ENCODE results near the gene ICAM2. TPM values are rescaled to one million over a fixed set of nuclear protein-coding genes. Genes with fewer than 3 reads are reported as not detected.

The ICAM2 gene
- total and polyA plus RNA-seq, 4 donors, result 9.6 to 17.5 (median 12.4) TPM

GRCh38 chr17:63972796-63973195 lies 47.6 kb downstream of the ICAM2 start, which contains the start of gene SCN4A:
Gene SCN4A (minus strand): TSS chr17:63972918. CDS start chr17:63972841, 77 bp downstream.
- Histone ChIP-seq H3K27ac (ENCODE audit: low read depth in 1 of 2, low read length in 2 of 2) (no peak within 1 kb of the TSS), H3K9me3 (ENCODE audit: control insufficient read depth in 4 of 4, low read length in 3 of 4) (no peaks in the 10 kb centered on the region), H3K36me3 (ENCODE audit: control insufficient read depth in 4 of 4, insufficient read depth in 3 of 4, low read depth in 1 of 4, low read length in 3 of 4) (no peaks in the 10 kb centered on the region), H3K27me3 (ENCODE audit: control insufficient read depth in 4 of 4, insufficient read depth in 4 of 4, low read length in 3 of 4) (no peaks in the 10 kb centered on the region), H3K9ac (ENCODE audit: low read depth in 1 of 2, low read length in 2 of 2) (no peak within 1 kb of the TSS), H3K4me1 (ENCODE audit: control insufficient read depth in 4 of 4, insufficient read depth in 4 of 4, low read length in 3 of 4) (no peaks in the 10 kb centered on the region), H3K4me3 (ENCODE audit: low read depth in 1 of 3, low read length in 3 of 3) (no peak within 1 kb of the TSS)
- 94% methylated on average over 14 of the region's 14 CpGs for WGBS
- DNase-seq (ENCODE audit: low spot score), result no peak
- TF ChIP-seq EGR1 (IDR thresholded peaks at IDR 0.05; ENCODE audit: low read depth in 2 of 2), result no peak
- no peak for TF ChIP-seq FOXA1 (IDR thresholded peaks at IDR 0.05)
- TF ChIP-seq SP1 (IDR thresholded peaks at IDR 0.05), result no peak
- no peak for TF ChIP-seq TAF1 (conservative IDR thresholded peaks at IDR 0.05)

DNA sequence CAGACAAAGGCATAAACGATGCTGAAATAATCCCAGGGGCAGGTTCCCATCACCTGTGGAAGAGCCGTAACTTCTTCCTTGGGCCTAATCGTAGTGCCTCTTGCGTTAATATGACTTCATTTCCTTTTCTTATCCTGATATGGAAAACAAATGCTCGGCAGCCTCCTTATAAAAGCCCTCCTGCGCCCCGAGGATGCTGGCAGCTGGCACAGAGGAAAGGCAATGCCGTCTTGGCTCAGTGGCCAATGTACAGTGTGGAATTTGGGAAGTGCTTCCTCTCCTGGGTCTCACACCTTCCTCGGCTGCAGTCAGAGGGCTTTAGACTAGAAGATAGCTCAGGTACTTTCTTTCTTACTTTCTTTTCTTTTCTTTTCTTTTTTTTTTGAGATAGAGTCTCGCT lies 51.2 kb downstream of the ICAM2 start:
- no peaks in the 10 kb centered on the region for H3K27me3 ChIP-seq (ENCODE audit: control insufficient read depth in 4 of 4, insufficient read depth in 4 of 4, low read length in 3 of 4)
- no peaks in the 10 kb centered on the region for H3K4me1 ChIP-seq (ENCODE audit: control insufficient read depth in 4 of 4, insufficient read depth in 4 of 4, low read length in 3 of 4)
- H3K36me3 ChIP-seq (ENCODE audit: control insufficient read depth in 4 of 4, insufficient read depth in 3 of 4, low read depth in 1 of 4, low read length in 3 of 4), result no peaks in the 10 kb centered on the region
- no peaks in the 10 kb centered on the region for H3K9me3 ChIP-seq (ENCODE audit: control insufficient read depth in 4 of 4, low read length in 3 of 4)
- no peak overlapping the region for H3K27ac ChIP-seq (ENCODE audit: low read depth in 1 of 2, low read length in 2 of 2)
- no peak overlapping the region for H3K4me3 ChIP-seq (ENCODE audit: low read depth in 1 of 3, low read length in 3 of 3)
- H3K9ac ChIP-seq (ENCODE audit: low read depth in 1 of 2, low read length in 2 of 2), result no peak overlapping the region
- no peak for TF ChIP-seq GABPA (IDR thresholded peaks at IDR 0.05 in 1 of 2, conservative IDR thresholded peaks at IDR 0.05 in 1 of 2)
- DNase-seq (ENCODE audit: low spot score), result no peak
- 78% methylated on average over 10 of the region's 10 CpGs for WGBS

DNA sequence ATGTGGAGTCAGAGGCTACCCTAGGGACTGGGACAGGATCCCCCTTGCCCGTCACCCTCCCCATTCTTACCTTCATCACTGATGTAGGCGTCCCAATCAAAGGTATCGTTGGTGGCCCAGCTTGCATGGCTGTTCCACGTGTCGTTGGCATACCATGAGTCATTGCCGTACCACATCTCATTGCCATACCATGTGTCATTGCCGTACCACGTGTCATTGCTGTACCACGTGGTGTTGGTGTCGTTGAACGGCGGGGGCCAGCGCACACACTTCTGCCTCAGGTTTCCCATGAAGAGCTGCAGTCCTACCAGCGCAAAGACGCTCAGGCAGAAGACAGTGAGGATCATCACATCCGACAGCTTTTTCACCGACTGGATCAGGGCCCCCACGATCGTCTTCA lies 52.5 kb downstream of the ICAM2 start:
- no peak for TF ChIP-seq RAD21 (IDR thresholded peaks at IDR 0.05)
- TF ChIP-seq, protein P1, sequence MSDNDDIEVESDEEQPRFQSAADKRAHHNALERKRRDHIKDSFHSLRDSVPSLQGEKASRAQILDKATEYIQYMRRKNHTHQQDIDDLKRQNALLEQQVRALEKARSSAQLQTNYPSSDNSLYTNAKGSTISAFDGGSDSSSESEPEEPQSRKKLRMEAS (IDR thresholded peaks at IDR 0.05), result no peak
- TF ChIP-seq ZBTB33 (IDR thresholded peaks at IDR 0.05), result no peak
- no peak for TF ChIP-seq GABPA (IDR thresholded peaks at IDR 0.05 in 1 of 2, conservative IDR thresholded peaks at IDR 0.05 in 1 of 2)
- no peak for TF ChIP-seq RXRA (IDR thresholded peaks at IDR 0.05)
- TF ChIP-seq JUND (IDR thresholded peaks at IDR 0.05), result no peak
- TF ChIP-seq, protein P2, sequence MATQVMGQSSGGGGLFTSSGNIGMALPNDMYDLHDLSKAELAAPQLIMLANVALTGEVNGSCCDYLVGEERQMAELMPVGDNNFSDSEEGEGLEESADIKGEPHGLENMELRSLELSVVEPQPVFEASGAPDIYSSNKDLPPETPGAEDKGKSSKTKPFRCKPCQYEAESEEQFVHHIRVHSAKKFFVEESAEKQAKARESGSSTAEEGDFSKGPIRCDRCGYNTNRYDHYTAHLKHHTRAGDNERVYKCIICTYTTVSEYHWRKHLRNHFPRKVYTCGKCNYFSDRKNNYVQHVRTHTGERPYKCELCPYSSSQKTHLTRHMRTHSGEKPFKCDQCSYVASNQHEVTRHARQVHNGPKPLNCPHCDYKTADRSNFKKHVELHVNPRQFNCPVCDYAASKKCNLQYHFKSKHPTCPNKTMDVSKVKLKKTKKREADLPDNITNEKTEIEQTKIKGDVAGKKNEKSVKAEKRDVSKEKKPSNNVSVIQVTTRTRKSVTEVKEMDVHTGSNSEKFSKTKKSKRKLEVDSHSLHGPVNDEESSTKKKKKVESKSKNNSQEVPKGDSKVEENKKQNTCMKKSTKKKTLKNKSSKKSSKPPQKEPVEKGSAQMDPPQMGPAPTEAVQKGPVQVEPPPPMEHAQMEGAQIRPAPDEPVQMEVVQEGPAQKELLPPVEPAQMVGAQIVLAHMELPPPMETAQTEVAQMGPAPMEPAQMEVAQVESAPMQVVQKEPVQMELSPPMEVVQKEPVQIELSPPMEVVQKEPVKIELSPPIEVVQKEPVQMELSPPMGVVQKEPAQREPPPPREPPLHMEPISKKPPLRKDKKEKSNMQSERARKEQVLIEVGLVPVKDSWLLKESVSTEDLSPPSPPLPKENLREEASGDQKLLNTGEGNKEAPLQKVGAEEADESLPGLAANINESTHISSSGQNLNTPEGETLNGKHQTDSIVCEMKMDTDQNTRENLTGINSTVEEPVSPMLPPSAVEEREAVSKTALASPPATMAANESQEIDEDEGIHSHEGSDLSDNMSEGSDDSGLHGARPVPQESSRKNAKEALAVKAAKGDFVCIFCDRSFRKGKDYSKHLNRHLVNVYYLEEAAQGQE (IDR thresholded peaks at IDR 0.05), result no peak
- TF ChIP-seq HNF4A (conservative IDR thresholded peaks at IDR 0.05), result no peak
- no peak for TF ChIP-seq TAF1 (conservative IDR thresholded peaks at IDR 0.05)
- TF ChIP-seq, protein P3, sequence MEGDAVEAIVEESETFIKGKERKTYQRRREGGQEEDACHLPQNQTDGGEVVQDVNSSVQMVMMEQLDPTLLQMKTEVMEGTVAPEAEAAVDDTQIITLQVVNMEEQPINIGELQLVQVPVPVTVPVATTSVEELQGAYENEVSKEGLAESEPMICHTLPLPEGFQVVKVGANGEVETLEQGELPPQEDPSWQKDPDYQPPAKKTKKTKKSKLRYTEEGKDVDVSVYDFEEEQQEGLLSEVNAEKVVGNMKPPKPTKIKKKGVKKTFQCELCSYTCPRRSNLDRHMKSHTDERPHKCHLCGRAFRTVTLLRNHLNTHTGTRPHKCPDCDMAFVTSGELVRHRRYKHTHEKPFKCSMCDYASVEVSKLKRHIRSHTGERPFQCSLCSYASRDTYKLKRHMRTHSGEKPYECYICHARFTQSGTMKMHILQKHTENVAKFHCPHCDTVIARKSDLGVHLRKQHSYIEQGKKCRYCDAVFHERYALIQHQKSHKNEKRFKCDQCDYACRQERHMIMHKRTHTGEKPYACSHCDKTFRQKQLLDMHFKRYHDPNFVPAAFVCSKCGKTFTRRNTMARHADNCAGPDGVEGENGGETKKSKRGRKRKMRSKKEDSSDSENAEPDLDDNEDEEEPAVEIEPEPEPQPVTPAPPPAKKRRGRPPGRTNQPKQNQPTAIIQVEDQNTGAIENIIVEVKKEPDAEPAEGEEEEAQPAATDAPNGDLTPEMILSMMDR (IDR thresholded peaks at IDR 0.05; ENCODE audit: low read depth, low read length, missing input control), result no peak
- TF ChIP-seq SP1 (IDR thresholded peaks at IDR 0.05), result no peak
- no peak for TF ChIP-seq NR2F2 (IDR thresholded peaks at IDR 0.05)
- TF ChIP-seq FOXA2 (IDR thresholded peaks at IDR 0.05), result no peak
- TF ChIP-seq FOXA1 (IDR thresholded peaks at IDR 0.05), result no peak
- no peak for TF ChIP-seq EGR1 (IDR thresholded peaks at IDR 0.05; ENCODE audit: low read depth in 2 of 2)
- TF ChIP-seq, protein P4, sequence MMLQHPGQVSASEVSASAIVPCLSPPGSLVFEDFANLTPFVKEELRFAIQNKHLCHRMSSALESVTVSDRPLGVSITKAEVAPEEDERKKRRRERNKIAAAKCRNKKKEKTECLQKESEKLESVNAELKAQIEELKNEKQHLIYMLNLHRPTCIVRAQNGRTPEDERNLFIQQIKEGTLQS (IDR thresholded peaks at IDR 0.05), result no peak
- no peak for TF ChIP-seq HNF4G (IDR thresholded peaks at IDR 0.05)
- TF ChIP-seq YY1 (IDR thresholded peaks at IDR 0.05), result no peak

More for the DNA sequence above, 52.5 kb downstream of the ICAM2 start:
- 87% methylated on average over 19 of the region's 19 CpGs for WGBS
- H3K27ac ChIP-seq (ENCODE audit: low read depth in 1 of 2, low read length in 2 of 2), result no peak overlapping the region
- no peaks in the 10 kb centered on the region for H3K36me3 ChIP-seq (ENCODE audit: control insufficient read depth in 4 of 4, insufficient read depth in 3 of 4, low read depth in 1 of 4, low read length in 3 of 4)
- no peaks in the 10 kb centered on the region for H3K27me3 ChIP-seq (ENCODE audit: control insufficient read depth in 4 of 4, insufficient read depth in 4 of 4, low read length in 3 of 4)
- H3K4me1 ChIP-seq (ENCODE audit: control insufficient read depth in 4 of 4, insufficient read depth in 4 of 4, low read length in 3 of 4), result peaks cover 0 to under 1% (median 0%) of the 10 kb centered on the region in 4 donors
- DNase-seq (ENCODE audit: low spot score), result no peak
- no peak overlapping the region for H3K9ac ChIP-seq (ENCODE audit: low read depth in 1 of 2, low read length in 2 of 2)
- H3K9me3 ChIP-seq (ENCODE audit: control insufficient read depth in 4 of 4, low read length in 3 of 4), result no peaks in the 10 kb centered on the region
- no peak overlapping the region for H3K4me3 ChIP-seq (ENCODE audit: low read depth in 1 of 3, low read length in 3 of 3)

All from liver (tissue), 9 donors.